SK-N-SH treated with all-trans-retinoic acid at 6 μM for 48 hours (cell line): ENCODE data around the gene ITGB4.

Source experiments
- ESRRG ChIP-seq: fragments of 250-450 bp; sonication (Bioruptor Pico); IDR thresholded peaks from 2 replicates; pipeline ENCODE4 v1.6.1; 2021; ENCODE audit warnings: mild to moderate bottlenecking
- OSR1 ChIP-seq: fragments of 250-450 bp; sonication (Bioruptor Pico); IDR thresholded peaks from 2 replicates; pipeline ENCODE4 v1.8.0; 2022; ENCODE audit warnings: moderate library complexity, mild to moderate bottlenecking, inconsistent platforms
- RARB ChIP-seq: fragments of 250-450 bp; sonication (Bioruptor Pico); IDR thresholded peaks from 2 replicates; pipeline ENCODE4 v1.8.0; 2021; ENCODE audit warnings: mild to moderate bottlenecking, moderate library complexity
- ZFP3 ChIP-seq: fragments of 250-450 bp; sonication (Bioruptor Pico); IDR thresholded peaks from 2 replicates; pipeline ENCODE4 v1.5.0; 2020; ENCODE audit warnings: mild to moderate bottlenecking, moderate library complexity
- ZFP30 ChIP-seq: fragments of 450-650 bp; formaldehyde crosslinking; IDR thresholded peaks from 2 replicates; pipeline ENCODE4 v1.5.0; 2022; ENCODE audit warnings: mild to moderate bottlenecking, moderate library complexity
- ZNF565 ChIP-seq: fragments of 450-650 bp; formaldehyde crosslinking; conservative IDR thresholded peaks from 2 replicates; pipeline ENCODE4 v1.5.0; 2020; ENCODE audit warnings: low read depth, mild to moderate bottlenecking, moderate library complexity
- TF ChIP-seq, protein P1 (sequence below): fragments of 250-450 bp; sonication (Bioruptor Pico); IDR thresholded peaks from 2 replicates; pipeline ENCODE4 v1.8.0; 2020; ENCODE audit warnings: mild to moderate bottlenecking, moderate library complexity, borderline replicate concordance

GRCh38 chr17:75740215-75740614 lies 19.0 kb downstream of the ITGB4 start:
- no peak for TF ChIP-seq ESRRG
- TF ChIP-seq ZFP30 (CRISPR knock-in tag) = no peak
- no peak for TF ChIP-seq RARB (CRISPR knock-in tag)
- TF ChIP-seq ZFP3 (CRISPR knock-in tag) = no peak
- TF ChIP-seq, protein P1, sequence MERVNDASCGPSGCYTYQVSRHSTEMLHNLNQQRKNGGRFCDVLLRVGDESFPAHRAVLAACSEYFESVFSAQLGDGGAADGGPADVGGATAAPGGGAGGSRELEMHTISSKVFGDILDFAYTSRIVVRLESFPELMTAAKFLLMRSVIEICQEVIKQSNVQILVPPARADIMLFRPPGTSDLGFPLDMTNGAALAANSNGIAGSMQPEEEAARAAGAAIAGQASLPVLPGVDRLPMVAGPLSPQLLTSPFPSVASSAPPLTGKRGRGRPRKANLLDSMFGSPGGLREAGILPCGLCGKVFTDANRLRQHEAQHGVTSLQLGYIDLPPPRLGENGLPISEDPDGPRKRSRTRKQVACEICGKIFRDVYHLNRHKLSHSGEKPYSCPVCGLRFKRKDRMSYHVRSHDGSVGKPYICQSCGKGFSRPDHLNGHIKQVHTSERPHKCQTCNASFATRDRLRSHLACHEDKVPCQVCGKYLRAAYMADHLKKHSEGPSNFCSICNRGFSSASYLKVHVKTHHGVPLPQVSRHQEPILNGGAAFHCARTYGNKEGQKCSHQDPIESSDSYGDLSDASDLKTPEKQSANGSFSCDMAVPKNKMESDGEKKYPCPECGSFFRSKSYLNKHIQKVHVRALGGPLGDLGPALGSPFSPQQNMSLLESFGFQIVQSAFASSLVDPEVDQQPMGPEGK (CRISPR knock-in tag) = no peak
- no peak for TF ChIP-seq ZNF565
- no peak for TF ChIP-seq OSR1 (CRISPR knock-in tag)
